H1 (cell line): ENCODE results near the gene TP73. TPM values are rescaled to one million over a fixed set of nuclear protein-coding genes. Genes with fewer than 3 reads are reported as not detected.

Experiments
- MAX ChIP-seq: IDR thresholded peaks from 2 replicates; pipeline ENCODE4 v1.6.1; 2012; ENCODE audit warnings: inconsistent platforms
- polyA plus RNA-seq, 7 experiments: library from polyadenylated mRNA; depleted of rRNA in 3 of 7; stranded (reverse) in 5 of 7; unstranded in 2 of 7; fragments of >200 nt in 5 of 7; fragments of 200-250 nt in 2 of 7; gene quantifications; 1 replicate in 5 of 7; 2 replicates in 1 of 7; 4 replicates in 1 of 7; pipeline versions ENCODE4 v1.2.1 to v1.2.3, GENCODE V29; 2011 to 2013; ENCODE audit warnings: missing spikeins in 2 of 7, mixed read lengths in 2 of 7
- total RNA-seq: library from RNA; stranded (reverse); fragmentation: NEBNext Ultra II Directional; extraction: Animal tissue kit (Norgen Biotek cat#: 25700); gene quantifications from 2 replicates; pipeline ENCODE4 v1.2.1, GENCODE V29; 2021

The TP73 gene
- total and polyA plus RNA-seq, 2 of the 8 experiments (the other 6 are each of a cell fraction or from before 2014, with no cell fraction given) = 2.6 to 3.1 TPM

DNA sequence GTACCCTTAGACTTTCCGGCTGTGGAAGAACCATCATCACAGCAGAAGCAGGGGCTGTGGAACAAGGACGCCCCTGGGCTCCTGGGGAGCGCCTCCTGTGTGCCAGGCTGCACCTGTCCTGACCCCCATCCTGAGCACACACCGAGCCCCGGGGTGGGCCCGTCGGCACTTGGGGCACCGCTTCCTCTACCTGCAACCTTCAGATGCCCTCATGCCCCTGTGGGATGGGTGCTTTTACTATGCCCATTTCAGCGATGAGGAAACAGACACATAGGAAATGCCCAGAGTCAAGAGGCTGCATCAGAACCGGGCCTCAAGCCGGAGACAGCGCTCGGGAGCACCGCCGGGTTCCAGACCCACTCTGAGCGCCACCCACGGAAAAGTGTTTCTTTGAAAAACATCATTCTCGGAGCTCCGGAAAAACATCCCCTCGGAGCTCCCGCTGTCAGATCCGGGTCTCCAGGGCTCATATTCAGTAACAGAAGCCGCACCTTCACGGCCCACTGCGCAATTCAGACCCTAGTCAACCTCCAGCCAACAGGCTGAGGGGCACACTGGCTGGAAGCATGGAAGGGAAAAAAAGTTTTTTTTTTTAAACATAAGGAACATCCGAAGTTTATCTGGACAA lies 19.5 kb upstream of the TP73 start (continued):
- TF ChIP-seq MAX = no peak
